ENCODE data around the gene TBC1D16. TPM values are rescaled to one million over a fixed set of nuclear protein-coding genes. Genes with fewer than 3 reads are reported as not detected.

The TBC1D16 gene
- total RNA-seq, 2 experiments from 2014 or later, result 0.38 to 0.74 TPM

- no peak overlapping the region for H3K27ac ChIP-seq (ENCODE audit: low read depth, low read length, poor library complexity, severe bottlenecking)
- intact Hi-C loops (cut with micrococcal nuclease; ENCODE audit: unreplicated experiment), result no loop called here
- H3K4me2 ChIP-seq (ENCODE audit: low read length), result no peak overlapping the region
- no peaks in the 10 kb centered on the region for H3K9me3 ChIP-seq (ENCODE audit: low read length)
- H3K79me2 ChIP-seq (ENCODE audit: insufficient read depth, low read depth, low read length), result no peaks in the 10 kb centered on the region
- no peaks in the 10 kb centered on the region for H3K4me1 ChIP-seq (ENCODE audit: insufficient read depth, low read length, poor library complexity, severe bottlenecking)
- ChIA-PET POLR2A (interaction anchor here (0.6 kb wide), 1 partner anchor 9 kb away, joined by 4 read pairs; no protein-coding TSS in a partner anchor), CTCF (ENCODE audit: unreplicated experiment) (no interaction called here)
- BruUV-seq (replicated peaks), result no TSS peak
- H4K20me1 ChIP-seq (ENCODE audit: insufficient read depth, low read length), result no peaks in the 10 kb centered on the region
- no peak for DNase-seq (ENCODE audit: low spot score)
- H3K4me3 ChIP-seq (ENCODE audit: low read depth, low read length, poor library complexity, severe bottlenecking), result no peak overlapping the region
- no peaks in the 10 kb centered on the region for H3K9me2 ChIP-seq (ENCODE audit: insufficient read depth, low read length)
- H3K36me3 ChIP-seq (ENCODE audit: insufficient read depth, low read length), result no peaks in the 10 kb centered on the region
- TF ChIP-seq CTCF (conservative IDR thresholded peaks at IDR 0.05; ENCODE audit: low read length), result no peak
- TF ChIP-seq EZH2phosphoT487 (IDR thresholded peaks at IDR 0.05; ENCODE audit: borderline replicate concordance, low read depth, low read length), result no peak
- no peak overlapping the region for H2AFZ ChIP-seq (ENCODE audit: low read length)
Observed at GRCh38 chr17:79918581-79919163, 117.0 kb downstream of the TBC1D16 start.

- H3K79me2 ChIP-seq (ENCODE audit: insufficient read depth, low read depth, low read length), result no peaks in the 10 kb centered on the region
- POLR2A ChIA-PET, result no interaction called here
- BruUV-seq (replicated peaks), result no TSS peak
- no peak for TF ChIP-seq CTCF (conservative IDR thresholded peaks at IDR 0.05; ENCODE audit: low read length)
- TF ChIP-seq EZH2phosphoT487 (IDR thresholded peaks at IDR 0.05; ENCODE audit: borderline replicate concordance, low read depth, low read length), result no peak
- intact Hi-C loops (cut with micrococcal nuclease; ENCODE audit: unreplicated experiment), result loop anchor here (2.0 kb wide), 1 partner anchor 129 kb away; no protein-coding TSS in a partner anchor
- no peak for DNase-seq (ENCODE audit: low spot score)
- H3K36me3 ChIP-seq (ENCODE audit: insufficient read depth, low read length), result no peaks in the 10 kb centered on the region
- H3K9me2 ChIP-seq (ENCODE audit: insufficient read depth, low read length), result no peaks in the 10 kb centered on the region
- H2AFZ ChIP-seq (ENCODE audit: low read length), result no peak overlapping the region
- no peak overlapping the region for H3K4me2 ChIP-seq (ENCODE audit: low read length)
- H3K4me3 ChIP-seq (ENCODE audit: low read depth, low read length, poor library complexity, severe bottlenecking), result no peak overlapping the region
- no peaks in the 10 kb centered on the region for H3K4me1 ChIP-seq (ENCODE audit: insufficient read depth, low read length, poor library complexity, severe bottlenecking)
- H3K9me3 ChIP-seq (ENCODE audit: low read length), result no peaks in the 10 kb centered on the region
- no peak overlapping the region for H3K27ac ChIP-seq (ENCODE audit: low read depth, low read length, poor library complexity, severe bottlenecking)
- CTCF ChIA-PET (ENCODE audit: unreplicated experiment), result no interaction called here
- H4K20me1 ChIP-seq (ENCODE audit: insufficient read depth, low read length), result no peaks in the 10 kb centered on the region
Observed at GRCh38 chr17:79917902-79918484, 117.7 kb downstream of the TBC1D16 start.

All from OCI-LY7 (cell line).